A673 (cell line): ENCODE measurements around the gene PLP1. TPM values are rescaled to one million over a fixed set of nuclear protein-coding genes. Genes with fewer than 3 reads are reported as not detected.

Source experiments
- BruUV-seq: library from RNA; stranded (reverse); fragments of 400-500 nt; replicated peaks from 2 replicates; lab custom pipeline; 2021; lab: Mats Ljungman, UMichigan
- CTCF ChIA-PET: fragments of 300-600 bp; sonication (Branson Sonifier 250); formaldehyde crosslinking; loops from one replicate; lab custom pipeline; 2022; ENCODE audit warnings: antibody characterized with exemption; lab: Charles Lee
- POLR2A ChIA-PET: fragments of 300-600 bp; sonication (Branson Sonifier 250); formaldehyde crosslinking; loops from one replicate; lab custom pipeline; 2022; ENCODE audit warnings: antibody characterized with exemption; ENCODE audit not compliant: low non-redundant PET; lab: Charles Lee
- DNase-seq: peaks from one replicate; pipeline ENCODE4 v3.0.0-alpha.2; 2015; ENCODE audit warnings: low spot score
- H3K27ac ChIP-seq: fragments of 200-600 bp; sonication (generic); 2 replicates; pipeline ENCODE4 v1.5.1; 2016; ENCODE audit warnings: mixed run types, low read depth, mild to moderate bottlenecking, mixed read lengths, antibody characterized with exemption, low read length; ENCODE audit not compliant: poor library complexity, severe bottlenecking
- H3K27me3 ChIP-seq: fragments of 200-600 bp; sonication (generic); replicated peaks from 2 replicates; pipeline ENCODE4 v1.6.1; 2017; ENCODE audit warnings: mixed run types, low read depth, mild to moderate bottlenecking, mixed read lengths, antibody characterized with exemption, low read length; ENCODE audit not compliant: insufficient read depth, poor library complexity
- H3K36me3 ChIP-seq: fragments of 200-600 bp; sonication (generic); 2 replicates; pipeline ENCODE4 v1.6.1; 2016; ENCODE audit warnings: mixed run types, mild to moderate bottlenecking, mixed read lengths, antibody characterized with exemption, low read length; ENCODE audit not compliant: insufficient read depth, poor library complexity, severe bottlenecking
- H3K4me1 ChIP-seq: fragments of 200-600 bp; sonication (generic); 2 replicates; pipeline ENCODE4 v1.6.1; 2017; ENCODE audit warnings: mixed run types, mild to moderate bottlenecking, mixed read lengths, antibody characterized with exemption, low read length; ENCODE audit not compliant: insufficient read depth, poor library complexity, severe bottlenecking
- H3K4me3 ChIP-seq: fragments of 200-600 bp; sonication (generic); 2 replicates; pipeline ENCODE4 v1.5.1; 2016; ENCODE audit warnings: low read depth, mixed run types, mild to moderate bottlenecking, mixed read lengths, low read length; ENCODE audit not compliant: poor library complexity, severe bottlenecking
- H3K9me3 ChIP-seq: fragments of 200-600 bp; sonication (generic); 2 replicates; pipeline ENCODE4 v1.6.1; 2016; ENCODE audit warnings: mixed run types, low read depth, mild to moderate bottlenecking, mixed read lengths, antibody characterized with exemption, low read length; ENCODE audit not compliant: poor library complexity, severe bottlenecking
- CTCF ChIP-seq: fragments of 300-800, 200-600 bp; sonication (generic); conservative IDR thresholded peaks from 2 replicates; pipeline ENCODE4 v1.5.1; 2017; ENCODE audit warnings: low read depth, mild to moderate bottlenecking, antibody characterized with exemption, low read length, moderate library complexity, mixed read lengths
- EZH2 ChIP-seq: fragments of 200-600 bp; sonication (generic); IDR thresholded peaks from 2 replicates; pipeline ENCODE4 v1.6.1; 2017; ENCODE audit warnings: borderline replicate concordance, low read depth, mild to moderate bottlenecking, mixed read lengths, antibody characterized with exemption, low read length; ENCODE audit not compliant: poor library complexity, severe bottlenecking
- intact Hi-C: fragments of 100-400 bp; cut with micrococcal nuclease; formaldehyde crosslinking; loops from one replicate; pipeline ENCODE4 v1.10.0; 2022; ENCODE audit not compliant: unreplicated experiment
- total RNA-seq: library from RNA; stranded (reverse); gene quantifications from 2 replicates; pipeline ENCODE4 v1.2.3, GENCODE V29; 2021

Gene PLP1
- total RNA-seq, 1 experiment from 2014 or later, result not detected

- TF ChIP-seq CTCF (no peak), EZH2 (no peak)
- H3K36me3 ChIP-seq, result no peaks in the 10 kb centered on the region
- H3K4me1 ChIP-seq, result no peaks in the 10 kb centered on the region
- CTCF ChIA-PET, result no interaction called here
- H3K4me3 ChIP-seq, result no peak overlapping the region
- H3K9me3 ChIP-seq, result no peaks in the 10 kb centered on the region
- BruUV-seq, result no TSS peak
- intact Hi-C loops, result no loop called here
- no peak for DNase-seq
- peaks cover 19% of the 10 kb centered on the region for H3K27me3 ChIP-seq
- POLR2A ChIA-PET, result no interaction called here
- H3K27ac ChIP-seq, result no peak overlapping the region
These were observed 4.4 kb downstream of the PLP1 start for GRCh38 chrX:103781062-103781402.

DNA sequence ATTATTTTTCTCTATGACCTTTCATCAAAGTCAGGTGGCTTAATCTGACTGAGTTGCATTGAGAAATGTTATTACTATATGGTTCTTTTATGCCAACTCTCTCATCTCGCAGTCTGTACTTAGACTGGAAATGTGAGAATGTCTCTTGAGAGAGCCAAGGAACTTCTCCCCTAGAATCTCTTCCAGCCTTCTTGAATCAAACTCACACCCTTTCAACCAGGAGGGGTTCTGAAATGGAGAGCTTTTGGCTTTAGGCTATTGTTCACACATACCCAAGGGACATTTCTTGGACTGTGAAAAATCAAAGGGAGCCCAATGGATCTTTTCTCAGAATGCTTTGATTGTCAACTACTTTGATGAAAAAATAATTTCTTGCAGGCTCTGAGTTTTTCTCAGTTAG, 5.1 kb downstream of the PLP1 start:
- CTCF ChIA-PET, result no interaction called here
- no peak overlapping the region for H3K27ac ChIP-seq
- no peaks in the 10 kb centered on the region for H3K4me1 ChIP-seq

GRCh38 chrX:103782640-103783039, 6.0 kb downstream of the PLP1 start:
- intact Hi-C loops, result no loop called here
- DNase-seq, result no peak
- H3K9me3 ChIP-seq, result no peaks in the 10 kb centered on the region
- H3K4me3 ChIP-seq, result no peak overlapping the region
- H3K4me1 ChIP-seq, result no peaks in the 10 kb centered on the region
- ChIA-PET POLR2A (no interaction called here), CTCF (no interaction called here)
- H3K36me3 ChIP-seq, result no peaks in the 10 kb centered on the region
- TF ChIP-seq EZH2, result no peak
- TF ChIP-seq CTCF, result no peak
- no TSS peak for BruUV-seq
- peaks cover 11% of the 10 kb centered on the region for H3K27me3 ChIP-seq
- no peak overlapping the region for H3K27ac ChIP-seq

More for the DNA sequence above, 5.1 kb downstream of the PLP1 start:
- H3K27me3 ChIP-seq, result peaks cover 16% of the 10 kb centered on the region
- BruUV-seq, result no TSS peak
- H3K36me3 ChIP-seq, result no peaks in the 10 kb centered on the region
- intact Hi-C loops, result no loop called here
- no peak for DNase-seq
- POLR2A ChIA-PET, result no interaction called here
- TF ChIP-seq EZH2 (no peak), CTCF (no peak)
- H3K4me3 ChIP-seq, result no peak overlapping the region
- H3K9me3 ChIP-seq, result no peaks in the 10 kb centered on the region
